SK-N-SH (cell line): ENCODE data around the gene AGBL1. TPM values are rescaled to one million over a fixed set of nuclear protein-coding genes. Genes with fewer than 3 reads are reported as not detected.

Source experiments
- CTCF ChIA-PET: fragments of 300-600, 350-600 bp; formaldehyde crosslinking; extraction: SDS; loops from one replicate; lab custom pipeline; 2021; lab: Yijun Ruan, JAX
- POLR2A ChIA-PET: fragments of 350-600 bp; sonication (Branson Sonifier 250); formaldehyde crosslinking; extraction: SDS; loops from one replicate; lab custom pipeline; 2020; ENCODE audit warnings: antibody characterized with exemption, inconsistent platforms; lab: Yijun Ruan, JAX
- DNase-seq: peaks from one replicate; pipeline ENCODE4 v3.0.0; 2012
- H2AFZ ChIP-seq: fragments of 200-600 bp; sonication (generic); 2 replicates; pipeline ENCODE4 v1.8.1; 2016; ENCODE audit warnings: antibody characterized with exemption, mild to moderate bottlenecking, low read depth
- H3F3A ChIP-seq: fragments of 200-600 bp; sonication (generic); replicated peaks from 2 replicates; pipeline ENCODE3; 2016; ENCODE audit warnings: antibody characterized with exemption, mild to moderate bottlenecking; ENCODE audit not compliant: insufficient read depth
- H3K27ac ChIP-seq, 2 experiments: fragments of 200-500 bp in 1 of 2; fragments of 200-600 bp in 1 of 2; sonication (Bioruptor generic) in 1 of 2; sonication (generic), shearing (Covaris generic) in 1 of 2; 2 replicates each; pipeline versions ENCODE4 v1.5.1 to v1.6.1; 2014 to 2016; ENCODE audit warnings: low read depth in 2 of 2, inconsistent platforms in 1 of 2, low read length in 1 of 2, mild to moderate bottlenecking in 1 of 2, mixed read lengths in 1 of 2
- H3K27me3 ChIP-seq: fragments of 200-600 bp; sonication (generic), shearing (Covaris generic); 2 replicates; pipeline ENCODE4 v1.6.1; 2016; ENCODE audit warnings: mixed run types; ENCODE audit not compliant: insufficient read depth
- H3K36me3 ChIP-seq, 2 experiments: fragments of 200-500 bp in 1 of 2; fragments of 200-600 bp in 1 of 2; sonication (Bioruptor generic) in 1 of 2; sonication (generic) in 1 of 2; replicated peaks in 1 of 2; 2 replicates each; pipeline versions ENCODE3 to v1.5.1; 2014 to 2016; ENCODE audit warnings: low read length in 1 of 2, mild to moderate bottlenecking in 1 of 2; ENCODE audit not compliant: insufficient read depth in 2 of 2, control insufficient read depth in 1 of 2
- H3K4me1 ChIP-seq, 2 experiments: fragments of 200-500 bp in 1 of 2; fragments of 200-600 bp in 1 of 2; sonication (Bioruptor generic) in 1 of 2; sonication (generic), shearing (Covaris generic) in 1 of 2; 2 replicates each; pipeline versions ENCODE4 v1.5.1 to v1.6.1; 2014 to 2016; ENCODE audit warnings: low read depth in 1 of 2, low read length in 1 of 2, mixed run types in 1 of 2; ENCODE audit not compliant: insufficient read depth in 2 of 2, control insufficient read depth in 1 of 2
- H3K4me2 ChIP-seq: fragments of 200-600 bp; sonication (generic), shearing (Covaris generic); 2 replicates; pipeline ENCODE4 v1.6.1; 2017; ENCODE audit warnings: mixed run types
- H3K4me3 ChIP-seq, 2 experiments: fragments of 200-500 bp in 1 of 2; fragments of 200-600 bp in 1 of 2; sonication (Bioruptor generic) in 1 of 2; sonication (generic), shearing (Covaris generic) in 1 of 2; 2 replicates each; pipeline versions ENCODE4 v1.5.1 to v1.8.1; 2014 to 2016; ENCODE audit warnings: low read depth in 2 of 2, inconsistent platforms in 1 of 2, low read length in 1 of 2, mild to moderate bottlenecking in 1 of 2, mixed read lengths in 1 of 2, moderate library complexity in 1 of 2
- H3K79me2 ChIP-seq: fragments of 200-600 bp; sonication (generic); 2 replicates; pipeline ENCODE4 v1.8.1; 2017; ENCODE audit warnings: mild to moderate bottlenecking; ENCODE audit not compliant: insufficient read depth
- H3K9ac ChIP-seq: fragments of 200-600 bp; sonication (generic); 2 replicates; pipeline ENCODE4 v1.6.1; 2017; ENCODE audit warnings: mixed run types
- H3K9me2 ChIP-seq: fragments of 200-600 bp; sonication (generic); 2 replicates; pipeline ENCODE4 v1.6.1; 2017; ENCODE audit warnings: mixed run types
- H3K9me3 ChIP-seq: fragments of 200-600 bp; sonication (generic); 2 replicates; pipeline ENCODE4 v1.6.1; 2017; ENCODE audit warnings: mixed run types, mild to moderate bottlenecking, moderate library complexity
- H4K20me1 ChIP-seq: fragments of 200-600 bp; sonication (generic); 2 replicates; pipeline ENCODE4 v1.6.1; 2017; ENCODE audit warnings: mild to moderate bottlenecking, mixed run types; ENCODE audit not compliant: insufficient read depth
- CHD2 ChIP-seq: fragments of 150-350 bp; IDR thresholded peaks from 2 replicates; pipeline ENCODE4 v1.6.1; 2018; ENCODE audit warnings: low read length; ENCODE audit not compliant: partially characterized antibody
- EP300 ChIP-seq, 2 experiments: IDR thresholded peaks; 2 replicates each; pipeline versions ENCODE4 v1.4.0 to v1.6.1; 2012; ENCODE audit warnings: borderline replicate concordance in 1 of 2, low read depth in 1 of 2, low read length in 1 of 2
- EZH2phosphoT487 ChIP-seq: fragments of 200-600 bp; sonication (generic); IDR thresholded peaks from 2 replicates; pipeline ENCODE4 v1.6.1; 2017; ENCODE audit warnings: low read depth, mixed run types, mild to moderate bottlenecking, antibody characterized with exemption, moderate library complexity, borderline replicate concordance
- FOSL2 ChIP-seq: IDR thresholded peaks from 2 replicates; pipeline ENCODE4 v1.4.0; 2012; ENCODE audit warnings: low read depth, mild to moderate bottlenecking, moderate library complexity, borderline replicate concordance
- FOXM1 ChIP-seq: IDR thresholded peaks from 2 replicates; pipeline ENCODE4 v1.4.0; 2012; ENCODE audit warnings: low read depth, mild to moderate bottlenecking
- GATA2 ChIP-seq: sonication (generic); formaldehyde crosslinking; IDR thresholded peaks from 2 replicates; pipeline ENCODE4 v1.5.0; 2020; ENCODE audit warnings: mild to moderate bottlenecking, missing genetic modification reagents
- MAX ChIP-seq: IDR thresholded peaks from 2 replicates; pipeline ENCODE4 v1.4.0; 2012; ENCODE audit warnings: low read depth
- MEF2A ChIP-seq: IDR thresholded peaks from 2 replicates; pipeline ENCODE4 v1.4.0; 2012; ENCODE audit warnings: low read depth, borderline replicate concordance
- NFIC ChIP-seq: IDR thresholded peaks from 2 replicates; pipeline ENCODE4 v1.4.0; 2012; ENCODE audit warnings: borderline replicate concordance
- NRF1 ChIP-seq: IDR thresholded peaks from 2 replicates; pipeline ENCODE4 v1.6.1; 2012; ENCODE audit warnings: low read depth, mild to moderate bottlenecking, low read length
- PBX3 ChIP-seq: IDR thresholded peaks from 2 replicates; pipeline ENCODE4; 2012
- POLR2AphosphoS5 ChIP-seq: IDR thresholded peaks from 2 replicates; pipeline ENCODE4 v1.6.1; 2012; ENCODE audit warnings: low read depth, low read length
- RCOR1 ChIP-seq: fragments of 150-350 bp; IDR thresholded peaks from 2 replicates; pipeline ENCODE4 v1.6.1; 2017; ENCODE audit warnings: antibody characterized with exemption, low read length
- RFX5 ChIP-seq: IDR thresholded peaks from 2 replicates; pipeline ENCODE4 v1.6.1; 2012; ENCODE audit warnings: mild to moderate bottlenecking, improper control_type of control experiment, low read length
- TEAD4 ChIP-seq: IDR thresholded peaks from 2 replicates; pipeline ENCODE4 v1.4.0; 2012; ENCODE audit warnings: mild to moderate bottlenecking, borderline replicate concordance; ENCODE audit not compliant: insufficient read depth
- USF1 ChIP-seq: IDR thresholded peaks from 2 replicates; pipeline ENCODE4 v1.4.0; 2012; ENCODE audit warnings: low read depth, borderline replicate concordance
- WGBS: methylation state at CpG from one replicate; pipeline ENCODE4 v1.1.6; 2017; ENCODE audit warnings: low lambda C conversion rate; 5-methylcytosine and 5-hydroxymethylcytosine counted together
- polyA plus RNA-seq, 3 experiments: library from polyadenylated mRNA; depleted of rRNA; stranded (reverse); fragments of >200 nt; gene quantifications; 2 replicates each; pipeline ENCODE4 v1.2.3, GENCODE V29; 2012

Gene AGBL1
- polyA plus RNA-seq, 1 of the 3 experiments (the other 2 are of a cell fraction): not detected

- no peaks in the 10 kb centered on the region for H3K9me3 ChIP-seq
- no peak overlapping the region for H3K9ac ChIP-seq
- ChIA-PET POLR2A (no interaction called here), CTCF (no interaction called here)
- no peak for DNase-seq
- H2AFZ ChIP-seq: no peak overlapping the region
- H3K4me1 ChIP-seq: no peaks in the 10 kb centered on the region
- no peak for TF ChIP-seq PBX3
- TF ChIP-seq FOSL2: no peak
- no peak for TF ChIP-seq NFIC
- TF ChIP-seq EZH2phosphoT487: no peak
- no peak for TF ChIP-seq POLR2AphosphoS5
- no peak for TF ChIP-seq FOXM1
- no peak overlapping the region for H3K4me2 ChIP-seq
- no peak overlapping the region for H3K4me3 ChIP-seq
- H3K79me2 ChIP-seq: no peaks in the 10 kb centered on the region
- no peaks in the 10 kb centered on the region for H3K27me3 ChIP-seq
- no peaks in the 10 kb centered on the region for H3K9me2 ChIP-seq
- 13% methylated on average over 2 of the region's 2 CpGs for WGBS
- no peaks in the 10 kb centered on the region for H4K20me1 ChIP-seq
- no peaks in the 10 kb centered on the region for H3F3A ChIP-seq
- H3K27ac ChIP-seq: no peak overlapping the region
- no peaks in the 10 kb centered on the region for H3K36me3 ChIP-seq
These were observed 942.1 kb downstream of the AGBL1 start for GRCh38 chr15:87021751-87022150.

- Histone ChIP-seq H3K4me3 (no peak overlapping the region), H3F3A (no peaks in the 10 kb centered on the region), H3K79me2 (no peaks in the 10 kb centered on the region), H2AFZ (no peak overlapping the region), H3K9me2 (no peaks in the 10 kb centered on the region), H3K27ac (no peak overlapping the region), H3K4me1 (no peaks in the 10 kb centered on the region; a peak in 1 of 4 replicates), H4K20me1 (no peaks in the 10 kb centered on the region), H3K4me2 (no peak overlapping the region), H3K9ac (no peak overlapping the region), H3K9me3 (no peaks in the 10 kb centered on the region), H3K27me3 (no peaks in the 10 kb centered on the region), H3K36me3 (no peaks in the 10 kb centered on the region)
- WGBS: 55% methylated on average over 6 of the region's 6 CpGs
- POLR2A ChIA-PET: interaction anchor here (0.6 kb wide), 1 partner anchor 56 kb away, joined by 4 read pairs; no protein-coding TSS in a partner anchor
- CTCF ChIA-PET: interaction anchor here (0.6 to 1.5 kb wide), 6 partner anchors 26 to 1418 kb away, joined by 3 to 4 read pairs (median 3); no protein-coding TSS in a partner anchor
- TF ChIP-seq USF1 (no peak), FOXM1 (no peak), EP300 (IDR thresholded peaks at IDR 0.05; ENCODE audit: borderline replicate concordance in 1 of 2, low read depth in 1 of 2, low read length in 1 of 2) (no peak), CHD2 (no peak), TEAD4 (no peak), POLR2AphosphoS5 (no peak), NRF1 (no peak), MEF2A (no peak), GATA2 (CRISPR knock-in tag) (no peak), RCOR1 (no peak), MAX (no peak), RFX5 (no peak), PBX3 (no peak)
- no peak for DNase-seq
These were observed 952.0 kb downstream of the AGBL1 start for GRCh38 chr15:87031540-87032230.
